ENCODE results near the gene SLC4A1AP.

SLC4A1AP gene

GRCh38 chr2:27728081-27728858 lies 64.6 kb downstream of the SLC4A1AP start:
- DNase-seq (ENCODE audit: insufficient read length): no peak
- no peak for FAIRE-seq
- TF ChIP-seq TAF1 (IDR thresholded peaks at IDR 0.05; ENCODE audit: borderline replicate concordance, low read depth, low read length) (no peak), POLR2A (IDR thresholded peaks at IDR 0.05; ENCODE audit: low read depth, low read length) (no peak), POLR2AphosphoS5 (IDR thresholded peaks at IDR 0.05; ENCODE audit: low read depth, low read length) (no peak)

DNA sequence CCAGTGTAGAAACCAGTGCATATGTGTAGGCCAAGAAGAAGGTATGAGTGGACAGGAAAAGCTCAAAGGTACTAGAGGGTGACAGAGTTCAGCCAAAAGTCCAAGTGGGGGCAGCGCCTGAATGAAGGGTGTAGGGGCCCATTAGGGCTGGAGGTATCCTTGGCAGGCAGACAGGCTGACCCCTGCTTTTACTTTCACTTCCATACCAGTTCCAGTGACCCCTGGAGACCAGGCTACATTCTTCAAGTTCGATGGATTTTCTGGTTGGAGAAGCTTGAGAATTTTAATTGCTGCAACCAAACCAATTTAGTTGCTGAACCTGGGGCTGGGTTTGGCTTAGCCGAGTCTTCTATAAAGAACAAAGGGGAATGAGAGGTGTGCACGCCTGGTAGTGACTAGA lies 65.5 kb downstream of the SLC4A1AP start:
- TF ChIP-seq POLR2A (IDR thresholded peaks at IDR 0.05; ENCODE audit: low read depth, low read length) (no peak), POLR2AphosphoS5 (IDR thresholded peaks at IDR 0.05; ENCODE audit: low read depth, low read length) (no peak), TAF1 (IDR thresholded peaks at IDR 0.05; ENCODE audit: borderline replicate concordance, low read depth, low read length) (no peak)
- DNase-seq (ENCODE audit: insufficient read length) (no peak), FAIRE-seq (no peak)

- DNase-seq (ENCODE audit: insufficient read length) (no peak), FAIRE-seq (no peak)
- TF ChIP-seq POLR2A (IDR thresholded peaks at IDR 0.05; ENCODE audit: low read depth, low read length) (no peak), TAF1 (IDR thresholded peaks at IDR 0.05; ENCODE audit: borderline replicate concordance, low read depth, low read length) (no peak), POLR2AphosphoS5 (IDR thresholded peaks at IDR 0.05; ENCODE audit: low read depth, low read length) (no peak)
These were observed 65.9 kb downstream of the SLC4A1AP start for GRCh38 chr2:27729614-27730013.

GRCh38 chr2:27730261-27730662 lies 66.6 kb downstream of the SLC4A1AP start:
- DNase-seq (ENCODE audit: insufficient read length) (no peak), FAIRE-seq (no peak)
- TF ChIP-seq TAF1 (IDR thresholded peaks at IDR 0.05; ENCODE audit: borderline replicate concordance, low read depth, low read length) (no peak), POLR2A (IDR thresholded peaks at IDR 0.05; ENCODE audit: low read depth, low read length) (no peak), POLR2AphosphoS5 (IDR thresholded peaks at IDR 0.05; ENCODE audit: low read depth, low read length) (no peak)

DNA sequence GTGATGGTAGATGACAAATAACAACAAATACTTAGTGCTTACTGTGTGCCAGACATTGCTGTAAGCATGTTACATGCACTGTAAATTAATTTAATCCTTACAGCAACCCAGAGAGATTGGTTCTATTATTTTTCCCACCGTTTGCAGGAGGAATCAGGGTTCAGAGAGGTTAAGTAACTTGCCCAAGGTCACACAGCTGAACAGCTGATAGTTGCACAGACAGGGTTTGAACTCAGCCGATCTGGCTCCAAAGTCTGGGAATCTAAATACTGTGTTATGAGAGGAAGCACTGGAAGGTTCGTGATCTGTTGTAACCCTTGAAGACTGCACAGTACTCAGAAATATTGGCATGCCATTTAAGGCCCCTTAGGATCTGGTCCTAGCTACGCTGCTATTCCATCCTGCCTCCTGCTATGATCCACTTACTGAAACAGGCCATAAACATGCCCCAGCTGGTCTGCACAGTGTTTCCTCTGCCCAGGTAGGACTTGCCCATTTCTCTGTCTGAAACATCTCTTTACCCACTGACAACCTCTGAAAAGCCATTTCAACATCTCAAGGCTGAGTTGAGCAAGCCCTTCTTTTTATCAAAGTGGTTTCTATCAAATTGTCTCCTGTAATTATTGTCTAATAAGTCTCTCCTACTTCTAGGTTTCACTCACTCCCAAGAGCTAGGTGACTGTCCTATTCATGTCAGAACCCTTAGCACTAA lies 67.4 kb downstream of the SLC4A1AP start:
- no peak for DNase-seq (ENCODE audit: insufficient read length)
- no peak for TF ChIP-seq TAF1 (IDR thresholded peaks at IDR 0.05; ENCODE audit: borderline replicate concordance, low read depth, low read length)
- no peak for TF ChIP-seq POLR2AphosphoS5 (IDR thresholded peaks at IDR 0.05; ENCODE audit: low read depth, low read length)
- no peak for TF ChIP-seq POLR2A (IDR thresholded peaks at IDR 0.05; ENCODE audit: low read depth, low read length)
- no peak for FAIRE-seq

GRCh38 chr2:27734305-27734704 lies 70.6 kb downstream of the SLC4A1AP start:
- DNase-seq (ENCODE audit: insufficient read length): no peak
- TF ChIP-seq POLR2A (IDR thresholded peaks at IDR 0.05; ENCODE audit: low read depth, low read length) (no peak), TAF1 (IDR thresholded peaks at IDR 0.05; ENCODE audit: borderline replicate concordance, low read depth, low read length) (no peak), POLR2AphosphoS5 (IDR thresholded peaks at IDR 0.05; ENCODE audit: low read depth, low read length) (no peak)
- no peak for FAIRE-seq

- no peak for DNase-seq (ENCODE audit: insufficient read length)
- TF ChIP-seq POLR2AphosphoS5 (IDR thresholded peaks at IDR 0.05; ENCODE audit: low read depth, low read length) (no peak), POLR2A (IDR thresholded peaks at IDR 0.05; ENCODE audit: low read depth, low read length) (no peak), TAF1 (IDR thresholded peaks at IDR 0.05; ENCODE audit: borderline replicate concordance, low read depth, low read length) (no peak)
- no peak for FAIRE-seq
These were observed 71.7 kb downstream of the SLC4A1AP start for GRCh38 chr2:27735263-27735904.

DNA sequence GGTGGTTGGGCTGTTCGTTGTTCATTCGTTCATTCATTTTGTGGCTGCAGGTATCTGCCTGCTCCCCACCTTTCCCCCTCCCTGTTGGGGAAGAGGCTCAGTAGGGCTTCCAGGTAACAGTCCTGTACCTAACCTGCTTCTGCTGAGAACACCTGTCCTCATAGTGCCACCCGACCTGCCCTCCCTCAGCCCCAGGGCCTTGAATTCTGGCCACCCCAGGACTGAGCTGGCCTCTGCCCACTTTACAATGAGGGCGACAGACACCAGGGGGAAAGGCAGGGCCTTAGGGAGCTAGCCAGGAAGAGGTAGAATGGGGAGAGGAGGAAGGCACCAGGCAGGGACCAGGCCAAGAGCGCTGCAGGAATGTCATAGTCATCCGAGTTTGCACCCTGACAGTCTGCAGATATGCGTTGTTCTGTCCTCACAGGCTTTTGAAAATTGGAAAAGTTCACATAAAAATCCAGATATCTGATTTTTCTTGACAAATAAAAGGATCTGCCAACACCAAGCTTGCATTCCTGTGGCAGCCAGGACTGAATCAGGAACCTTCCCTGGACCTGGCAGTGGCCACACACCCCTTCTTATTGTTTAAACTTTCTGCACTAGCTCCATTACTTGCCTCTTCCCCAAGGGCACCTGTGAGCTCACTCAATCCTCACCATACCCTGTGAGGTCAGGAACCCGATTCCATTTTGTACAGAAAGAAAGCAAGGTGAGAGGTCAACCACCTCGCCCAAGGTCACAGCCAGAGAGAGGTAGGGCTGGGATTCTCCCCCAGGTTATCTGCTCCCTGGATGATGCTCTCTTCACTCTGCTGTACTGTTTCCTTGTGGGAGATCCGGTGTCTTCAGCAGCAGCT lies 72.6 kb downstream of the SLC4A1AP start:
- TF ChIP-seq TAF1 (IDR thresholded peaks at IDR 0.05; ENCODE audit: borderline replicate concordance, low read depth, low read length) (no peak), POLR2A (IDR thresholded peaks at IDR 0.05; ENCODE audit: low read depth, low read length) (no peak), POLR2AphosphoS5 (IDR thresholded peaks at IDR 0.05; ENCODE audit: low read depth, low read length) (no peak)
- DNase-seq (ENCODE audit: insufficient read length): no peak
- FAIRE-seq: no peak

DNA sequence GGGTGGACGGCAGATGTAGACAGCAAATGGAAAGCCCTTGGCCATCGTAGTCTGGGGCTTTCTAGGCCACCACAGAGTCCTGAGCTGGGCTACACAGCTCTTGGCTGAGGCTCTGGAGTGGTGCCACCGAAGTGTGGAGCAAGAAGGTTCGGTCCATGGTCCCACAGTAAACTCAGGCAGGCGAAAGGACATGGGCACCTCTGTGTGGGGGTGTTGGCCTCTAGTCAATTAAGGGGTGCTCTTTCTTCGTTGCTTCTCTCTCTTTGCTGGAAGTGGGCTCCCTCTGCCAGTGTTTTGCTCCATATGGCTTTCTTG lies 73.2 kb downstream of the SLC4A1AP start:
- DNase-seq (ENCODE audit: insufficient read length): no peak
- no peak for FAIRE-seq
- TF ChIP-seq POLR2AphosphoS5 (IDR thresholded peaks at IDR 0.05; ENCODE audit: low read depth, low read length) (no peak), TAF1 (IDR thresholded peaks at IDR 0.05; ENCODE audit: borderline replicate concordance, low read depth, low read length) (no peak), POLR2A (IDR thresholded peaks at IDR 0.05; ENCODE audit: low read depth, low read length) (no peak)

DNA sequence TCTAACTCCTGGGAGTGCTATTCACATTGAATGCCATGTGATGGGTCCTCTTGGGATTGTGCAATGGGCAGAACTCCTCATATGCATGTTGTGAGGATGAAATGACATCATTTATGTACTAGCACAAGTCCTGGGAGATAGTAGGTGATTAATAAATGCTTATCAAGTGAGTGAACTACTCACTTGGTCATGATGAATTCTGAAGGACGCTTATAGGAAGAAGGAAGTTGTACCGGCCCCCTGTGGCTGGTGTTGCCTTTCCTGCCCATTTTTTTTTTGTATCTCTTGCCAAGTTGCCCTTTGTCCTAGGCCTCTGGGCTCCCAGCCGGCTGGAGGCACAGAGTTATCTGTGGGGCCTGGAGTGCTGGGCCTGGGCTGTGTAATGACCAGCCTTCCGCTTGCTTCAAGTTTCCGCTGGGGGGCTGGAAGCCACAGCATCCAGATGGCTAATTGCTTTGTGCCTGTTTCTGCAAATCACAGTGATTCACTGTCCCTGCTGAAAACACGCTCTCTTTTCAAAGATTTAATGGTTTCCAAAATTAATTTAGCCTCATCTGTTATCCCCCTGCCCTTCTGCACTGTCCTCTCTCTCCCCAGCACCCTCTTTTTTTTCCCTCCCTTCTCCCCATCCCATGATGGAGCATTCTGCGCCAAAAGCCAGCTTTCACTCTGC lies 74.1 kb downstream of the SLC4A1AP start:
- DNase-seq (ENCODE audit: insufficient read length) (no peak), FAIRE-seq (no peak)
- TF ChIP-seq POLR2AphosphoS5 (IDR thresholded peaks at IDR 0.05; ENCODE audit: low read depth, low read length) (no peak), TAF1 (IDR thresholded peaks at IDR 0.05; ENCODE audit: borderline replicate concordance, low read depth, low read length) (no peak), POLR2A (IDR thresholded peaks at IDR 0.05; ENCODE audit: low read depth, low read length) (no peak)

Measured in GM12892 (cell line).